ENCODE measurements around the gene RCBTB2.

RCBTB2 gene

DNA sequence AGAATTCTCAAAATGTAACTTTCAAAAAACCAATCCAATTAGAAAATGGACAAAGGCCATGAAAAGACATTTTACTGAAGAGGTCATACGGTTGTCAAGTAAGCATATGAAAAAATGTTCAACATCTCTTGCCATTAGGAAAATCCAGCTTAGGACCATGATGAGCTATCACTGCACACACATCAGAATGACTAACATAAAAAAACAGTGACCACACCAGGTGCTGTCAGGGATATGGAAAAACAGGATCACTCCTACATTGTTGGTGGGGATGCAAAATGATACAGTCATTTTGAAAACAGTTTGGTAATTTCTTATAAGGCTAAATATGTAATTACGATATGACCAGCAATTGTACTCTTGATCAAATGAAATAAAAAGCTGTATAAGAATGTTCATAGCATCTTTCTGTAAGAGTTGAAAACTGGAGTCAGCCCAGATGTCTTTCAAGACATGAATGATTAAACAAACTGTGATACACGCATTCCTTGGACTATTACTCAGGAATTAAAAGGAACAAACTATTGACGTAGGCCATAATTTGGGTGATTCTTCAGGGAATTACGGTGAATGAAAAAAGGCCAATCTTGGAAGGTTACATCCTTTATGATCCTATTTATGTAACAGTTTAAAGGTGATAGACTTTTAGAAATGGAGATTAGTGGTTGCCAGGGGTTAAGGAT, 26.9 kb upstream of the RCBTB2 start:
- TF ChIP-seq ZBTB7A (IDR thresholded peaks at IDR 0.05; ENCODE audit: low read depth), result no peak

- no peak for TF ChIP-seq FOXM1 (IDR thresholded peaks at IDR 0.05; ENCODE audit: borderline replicate concordance, low read depth)
- no peak for TF ChIP-seq YY1 (IDR thresholded peaks at IDR 0.05; ENCODE audit: low read depth)
- no peak for TF ChIP-seq TAF1 (IDR thresholded peaks at IDR 0.05; ENCODE audit: low read depth)
- TF ChIP-seq EGR1 (IDR thresholded peaks at IDR 0.05), result no peak
- TF ChIP-seq MAX (IDR thresholded peaks at IDR 0.05), result no peak
- no peak for TF ChIP-seq CREB1 (IDR thresholded peaks at IDR 0.05; ENCODE audit: low read depth)
- no peak for TF ChIP-seq EP300 (IDR thresholded peaks at IDR 0.05; ENCODE audit: borderline replicate concordance)
- TF ChIP-seq, protein P1, sequence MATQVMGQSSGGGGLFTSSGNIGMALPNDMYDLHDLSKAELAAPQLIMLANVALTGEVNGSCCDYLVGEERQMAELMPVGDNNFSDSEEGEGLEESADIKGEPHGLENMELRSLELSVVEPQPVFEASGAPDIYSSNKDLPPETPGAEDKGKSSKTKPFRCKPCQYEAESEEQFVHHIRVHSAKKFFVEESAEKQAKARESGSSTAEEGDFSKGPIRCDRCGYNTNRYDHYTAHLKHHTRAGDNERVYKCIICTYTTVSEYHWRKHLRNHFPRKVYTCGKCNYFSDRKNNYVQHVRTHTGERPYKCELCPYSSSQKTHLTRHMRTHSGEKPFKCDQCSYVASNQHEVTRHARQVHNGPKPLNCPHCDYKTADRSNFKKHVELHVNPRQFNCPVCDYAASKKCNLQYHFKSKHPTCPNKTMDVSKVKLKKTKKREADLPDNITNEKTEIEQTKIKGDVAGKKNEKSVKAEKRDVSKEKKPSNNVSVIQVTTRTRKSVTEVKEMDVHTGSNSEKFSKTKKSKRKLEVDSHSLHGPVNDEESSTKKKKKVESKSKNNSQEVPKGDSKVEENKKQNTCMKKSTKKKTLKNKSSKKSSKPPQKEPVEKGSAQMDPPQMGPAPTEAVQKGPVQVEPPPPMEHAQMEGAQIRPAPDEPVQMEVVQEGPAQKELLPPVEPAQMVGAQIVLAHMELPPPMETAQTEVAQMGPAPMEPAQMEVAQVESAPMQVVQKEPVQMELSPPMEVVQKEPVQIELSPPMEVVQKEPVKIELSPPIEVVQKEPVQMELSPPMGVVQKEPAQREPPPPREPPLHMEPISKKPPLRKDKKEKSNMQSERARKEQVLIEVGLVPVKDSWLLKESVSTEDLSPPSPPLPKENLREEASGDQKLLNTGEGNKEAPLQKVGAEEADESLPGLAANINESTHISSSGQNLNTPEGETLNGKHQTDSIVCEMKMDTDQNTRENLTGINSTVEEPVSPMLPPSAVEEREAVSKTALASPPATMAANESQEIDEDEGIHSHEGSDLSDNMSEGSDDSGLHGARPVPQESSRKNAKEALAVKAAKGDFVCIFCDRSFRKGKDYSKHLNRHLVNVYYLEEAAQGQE (IDR thresholded peaks at IDR 0.05; ENCODE audit: low read depth), result no peak
- no peak for TF ChIP-seq TCF12 (IDR thresholded peaks at IDR 0.05; ENCODE audit: low read depth)
- no peak for TF ChIP-seq RAD21 (IDR thresholded peaks at IDR 0.05; ENCODE audit: low read depth)
Observed at GRCh38 chr13:48556817-48557216, 23.9 kb upstream of the RCBTB2 start.

- TF ChIP-seq TAF1 (IDR thresholded peaks at IDR 0.05; ENCODE audit: low read depth) (no peak), TEAD4 (IDR thresholded peaks at IDR 0.05) (no peak), TCF12 (IDR thresholded peaks at IDR 0.05; ENCODE audit: low read depth) (no peak), CREB1 (IDR thresholded peaks at IDR 0.05; ENCODE audit: low read depth) (no peak), CEBPB (IDR thresholded peaks at IDR 0.05) (no peak), EP300 (IDR thresholded peaks at IDR 0.05; ENCODE audit: borderline replicate concordance) (no peak), MAX (IDR thresholded peaks at IDR 0.05) (no peak), FOXM1 (IDR thresholded peaks at IDR 0.05; ENCODE audit: borderline replicate concordance, low read depth) (no peak), EGR1 (IDR thresholded peaks at IDR 0.05) (no peak)
Observed at GRCh38 chr13:48555441-48555840, 22.6 kb upstream of the RCBTB2 start.

DNA sequence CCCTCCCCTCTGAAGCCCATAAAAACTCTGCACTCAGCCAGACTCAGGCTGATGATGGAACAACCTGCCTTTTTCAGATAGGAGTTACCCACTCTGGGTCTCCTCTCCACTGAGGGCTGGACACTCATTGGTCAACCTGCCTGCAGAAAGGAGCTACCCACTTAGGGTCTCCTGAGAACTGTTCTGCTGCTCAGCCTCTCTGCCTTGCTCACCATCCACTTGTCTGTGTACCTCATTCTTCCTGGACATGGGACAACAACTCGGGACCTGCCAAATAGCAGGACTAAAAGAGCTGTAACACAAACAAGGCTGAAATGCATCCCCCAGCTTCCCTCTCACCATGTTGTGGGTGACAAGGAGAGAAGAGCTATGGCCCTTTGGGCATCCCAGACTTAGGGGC, 18.4 kb upstream of the RCBTB2 start:
- TF ChIP-seq, protein P2, sequence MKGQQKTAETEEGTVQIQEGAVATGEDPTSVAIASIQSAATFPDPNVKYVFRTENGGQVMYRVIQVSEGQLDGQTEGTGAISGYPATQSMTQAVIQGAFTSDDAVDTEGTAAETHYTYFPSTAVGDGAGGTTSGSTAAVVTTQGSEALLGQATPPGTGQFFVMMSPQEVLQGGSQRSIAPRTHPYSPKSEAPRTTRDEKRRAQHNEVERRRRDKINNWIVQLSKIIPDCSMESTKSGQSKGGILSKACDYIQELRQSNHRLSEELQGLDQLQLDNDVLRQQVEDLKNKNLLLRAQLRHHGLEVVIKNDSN (IDR thresholded peaks at IDR 0.05), result no peak
- TF ChIP-seq FOXM1 (IDR thresholded peaks at IDR 0.05; ENCODE audit: borderline replicate concordance, low read depth) (no peak), CEBPB (IDR thresholded peaks at IDR 0.05) (no peak), NFIC (IDR thresholded peaks at IDR 0.05) (no peak), MAX (IDR thresholded peaks at IDR 0.05) (no peak), EP300 (IDR thresholded peaks at IDR 0.05; ENCODE audit: borderline replicate concordance) (no peak), YY1 (IDR thresholded peaks at IDR 0.05; ENCODE audit: low read depth) (no peak), TAF1 (IDR thresholded peaks at IDR 0.05; ENCODE audit: low read depth) (no peak), EGR1 (IDR thresholded peaks at IDR 0.05) (no peak), RAD21 (IDR thresholded peaks at IDR 0.05; ENCODE audit: low read depth) (no peak), TEAD4 (IDR thresholded peaks at IDR 0.05) (no peak), ZBTB7A (IDR thresholded peaks at IDR 0.05; ENCODE audit: low read depth) (no peak), CREB1 (IDR thresholded peaks at IDR 0.05; ENCODE audit: low read depth) (no peak)
- TF ChIP-seq, protein P1 (IDR thresholded peaks at IDR 0.05; ENCODE audit: low read depth), result no peak

GRCh38 chr13:48549658-48550057, 16.8 kb upstream of the RCBTB2 start:
- no peak for TF ChIP-seq NFIC (IDR thresholded peaks at IDR 0.05)

- TF ChIP-seq TAF1 (IDR thresholded peaks at IDR 0.05; ENCODE audit: low read depth) (no peak), TCF12 (IDR thresholded peaks at IDR 0.05; ENCODE audit: low read depth) (no peak), NFIC (IDR thresholded peaks at IDR 0.05) (no peak), MAX (IDR thresholded peaks at IDR 0.05) (no peak), ZBTB7A (IDR thresholded peaks at IDR 0.05; ENCODE audit: low read depth) (no peak), CEBPB (IDR thresholded peaks at IDR 0.05) (no peak)
- TF ChIP-seq, protein P2 (IDR thresholded peaks at IDR 0.05), result no peak
Observed at GRCh38 chr13:48547663-48548092, 14.8 kb upstream of the RCBTB2 start.

Measured in Ishikawa (cell line).